GDM1 (cell line): ENCODE measurements around the gene ANKRD33B.
"Not testable (repeated sequence)": the region's sequence is repeated elsewhere in the genome, so short reads cannot be mapped to it uniquely, and the experiment has no call there.

Source experiments
- DNase-seq: peaks from one replicate; lab custom pipeline; 2025; lab: John Stamatoyannopoulos, UW

Gene ANKRD33B

GRCh38 chr5:10636363-10637142 is 72.7 kb downstream of the ANKRD33B start:
- no peak for DNase-seq

GRCh38 chr5:10637944-10638343 is 74.1 kb downstream of the ANKRD33B start:
- DNase-seq = no peak

GRCh38 chr5:10638723-10639122 is 74.9 kb downstream of the ANKRD33B start:
- DNase-seq = not testable (repeated sequence)

DNA sequence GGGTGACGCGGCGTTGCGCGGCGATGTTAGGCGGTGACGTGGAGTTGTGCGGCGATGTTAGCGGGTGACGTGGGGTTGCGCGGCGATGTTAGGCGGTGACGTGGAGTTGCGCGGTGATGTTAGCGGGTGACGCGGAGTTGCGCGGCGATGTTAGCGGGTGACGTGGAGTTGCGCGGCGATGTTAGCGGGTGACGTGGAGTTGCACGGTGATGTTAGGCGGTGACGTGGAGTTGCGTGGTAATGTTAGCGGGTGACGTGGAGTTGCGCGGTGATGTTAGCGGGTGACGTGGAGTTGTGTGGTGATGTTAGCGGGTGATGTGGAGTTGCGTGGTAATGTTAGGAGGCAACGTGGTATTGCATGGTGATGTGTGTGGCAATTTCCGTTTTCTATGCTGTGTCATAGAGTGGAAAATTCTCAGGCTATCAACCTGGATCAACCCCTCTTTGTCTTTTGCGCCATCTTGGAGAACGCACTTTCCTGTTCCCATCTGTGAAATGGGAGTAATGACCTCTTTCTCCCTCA is 76.0 kb downstream of the ANKRD33B start:
- DNase-seq = no peak

- no peak for DNase-seq
Observed at GRCh38 chr5:10642367-10642766, 78.5 kb downstream of the ANKRD33B start.

- DNase-seq = no peak
Observed at GRCh38 chr5:10644192-10644591, 80.3 kb downstream of the ANKRD33B start.

GRCh38 chr5:10645146-10645545 is 81.3 kb downstream of the ANKRD33B start:
- no peak for DNase-seq

DNA sequence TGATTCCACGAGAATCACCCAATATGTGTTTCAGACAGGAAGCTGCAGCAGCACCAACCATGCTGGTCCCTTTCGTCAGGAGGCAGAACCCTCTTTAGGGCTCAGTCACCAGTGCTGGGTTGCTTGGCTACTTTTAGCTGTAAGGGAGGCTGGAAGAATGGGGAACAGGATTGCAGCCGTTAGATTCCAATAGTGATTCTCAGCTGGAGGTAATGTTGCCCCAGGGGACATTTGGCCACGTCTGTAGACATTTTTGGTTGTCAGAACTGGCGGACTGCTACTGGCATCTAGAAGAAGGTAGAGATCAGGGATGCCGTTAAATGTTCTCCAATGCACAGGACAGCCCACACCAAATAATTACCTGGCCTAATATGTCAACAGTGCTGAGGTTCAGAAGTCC is 81.8 kb downstream of the ANKRD33B start:
- DNase-seq = no peak

GRCh38 chr5:10647640-10648039 is 83.8 kb downstream of the ANKRD33B start:
- no peak for DNase-seq

GRCh38 chr5:10648806-10649665 is 85.2 kb downstream of the ANKRD33B start:
- DNase-seq = no peak

GRCh38 chr5:10649666-10650380 is 86.0 kb downstream of the ANKRD33B start:
- DNase-seq = no peak

DNA sequence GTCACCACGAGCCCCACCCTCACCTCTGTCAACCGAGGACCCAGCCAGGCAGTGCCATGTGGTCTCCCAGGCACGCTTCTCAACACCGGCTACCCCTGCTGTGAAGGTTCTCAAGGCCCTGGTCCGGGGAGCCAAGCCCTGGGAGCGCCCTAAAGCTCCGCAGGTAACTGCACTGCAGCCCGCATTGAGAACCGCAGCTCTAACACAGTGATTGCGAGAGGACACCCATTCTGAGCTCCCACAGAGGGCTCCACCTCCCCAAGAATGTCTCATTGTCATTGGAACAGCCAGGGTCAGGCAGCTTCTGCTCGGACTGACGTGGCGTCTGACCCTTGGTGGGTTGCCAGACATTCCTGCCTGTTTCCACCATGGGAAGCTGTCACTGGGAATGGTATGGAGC is 88.3 kb downstream of the ANKRD33B start:
- no peak for DNase-seq

DNA sequence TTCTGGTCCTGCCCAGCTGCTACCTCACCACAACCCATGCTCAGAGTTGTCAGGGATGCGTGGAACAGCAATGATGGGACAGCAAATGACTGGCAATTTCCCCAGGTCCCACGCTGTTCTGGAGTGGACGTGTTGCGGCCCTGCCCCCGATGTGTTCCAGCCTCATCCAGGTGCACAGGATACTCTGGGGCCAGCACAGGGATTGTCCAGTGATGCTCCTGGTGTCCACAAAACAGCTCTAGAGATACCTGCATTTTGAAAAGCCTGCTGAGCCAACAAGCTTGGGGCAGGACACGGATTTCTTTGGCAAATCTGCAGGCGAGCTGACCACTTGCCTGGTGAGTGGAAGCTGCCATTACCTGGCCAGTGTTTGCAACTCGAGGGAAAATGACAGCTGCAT is 88.7 kb downstream of the ANKRD33B start:
- no peak for DNase-seq

GRCh38 chr5:10653043-10653442 is 89.2 kb downstream of the ANKRD33B start:
- no peak for DNase-seq

- DNase-seq = no peak
Observed at GRCh38 chr5:10653751-10654400, 90.0 kb downstream of the ANKRD33B start.

GRCh38 chr5:10654566-10654965 is 90.7 kb downstream of the ANKRD33B start:
- no peak for DNase-seq

GRCh38 chr5:10655161-10655971 is 91.5 kb downstream of the ANKRD33B start:
- DNase-seq = no peak

GRCh38 chr5:10655972-10656830 is 92.3 kb downstream of the ANKRD33B start:
- no peak for DNase-seq

DNA sequence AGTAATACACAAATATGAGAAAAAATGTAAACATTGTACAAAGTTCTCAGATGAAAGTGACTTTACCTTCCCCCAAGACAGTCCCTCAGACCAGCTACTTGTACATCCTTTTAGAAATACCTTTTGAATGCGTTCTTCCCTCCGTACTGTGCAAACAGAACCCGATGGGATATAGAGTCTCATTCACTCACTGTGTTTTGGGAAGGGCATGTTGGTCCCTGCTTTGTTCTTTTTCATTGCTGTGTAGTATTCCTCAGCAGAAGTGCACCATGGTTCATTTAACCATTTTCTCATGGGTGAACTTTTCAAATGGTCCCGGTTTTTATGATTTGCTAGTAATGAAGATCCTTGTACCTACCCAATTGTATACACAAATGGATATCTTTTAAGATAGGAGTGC is 94.4 kb downstream of the ANKRD33B start:
- no peak for DNase-seq

DNA sequence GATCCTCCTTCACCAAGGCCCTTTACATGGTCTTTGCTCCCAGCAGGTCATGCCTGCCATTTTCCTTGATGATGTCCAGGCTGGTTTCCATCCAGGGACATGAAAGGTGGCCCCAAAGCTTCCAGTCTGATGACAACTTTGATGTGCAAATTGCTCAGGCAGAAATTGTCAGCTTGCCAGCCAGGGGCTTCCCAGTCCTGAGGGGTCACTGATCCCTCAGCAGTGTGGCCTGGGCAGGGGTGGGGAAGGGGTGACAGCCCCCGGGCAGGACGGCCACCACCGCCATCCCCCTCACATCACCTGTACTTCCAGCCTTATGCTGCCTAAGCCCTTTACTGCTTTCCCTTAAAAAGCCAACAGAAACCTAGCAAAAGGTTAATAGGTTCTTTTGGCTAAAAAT is 96.3 kb downstream of the ANKRD33B start:
- no peak for DNase-seq
